Mesenchymal stem cell (in vitro differentiated cells and primary cell): ENCODE data around the gene EPM2AIP1.
"Not testable (repeated sequence)": the region's sequence is repeated elsewhere in the genome, so short reads cannot be mapped to it uniquely, and the experiment has no call there.

Source experiments
- DNase-seq: peaks from one replicate; pipeline ENCODE4 v3.0.0-alpha.2; 2013
- H2AFZ ChIP-seq: one replicate; pipeline ENCODE4 v1.6.1; 2013; ENCODE audit warnings: low read depth, mild to moderate bottlenecking, control low read depth, inconsistent platforms, low read length, moderate library complexity
- H2AK5ac ChIP-seq: 2 replicates; pipeline ENCODE4 v1.6.1; 2013; ENCODE audit warnings: low read length, moderate library complexity, mild to moderate bottlenecking, inconsistent platforms; ENCODE audit not compliant: severe bottlenecking
- H2BK120ac ChIP-seq: one replicate; pipeline ENCODE4 v1.6.1; 2013; ENCODE audit warnings: low read depth, mild to moderate bottlenecking, inconsistent platforms, low read length, moderate library complexity
- H2BK12ac ChIP-seq, 2 experiments: one replicate each; pipeline ENCODE4 v1.6.1; 2013; ENCODE audit warnings: inconsistent platforms in 2 of 2, low read length in 2 of 2, mild to moderate bottlenecking in 2 of 2, moderate library complexity in 2 of 2, control low read depth in 1 of 2
- H2BK15ac ChIP-seq: one replicate; pipeline ENCODE4 v1.6.1; 2013; ENCODE audit warnings: mild to moderate bottlenecking, low read depth, inconsistent platforms; ENCODE audit not compliant: poor library complexity, severe bottlenecking
- H2BK5ac ChIP-seq: 2 replicates; pipeline ENCODE4 v1.6.1; 2013; ENCODE audit warnings: low read depth, mild to moderate bottlenecking, low read length, control low read depth, inconsistent platforms; ENCODE audit not compliant: poor library complexity, severe bottlenecking
- H3K14ac ChIP-seq, 2 experiments: one replicate each; pipeline ENCODE4 v1.6.1; 2013; ENCODE audit warnings: inconsistent platforms in 2 of 2, low read length in 2 of 2, control low read depth in 1 of 2, mild to moderate bottlenecking in 1 of 2, moderate library complexity in 1 of 2
- H3K18ac ChIP-seq, 2 experiments: one replicate each; pipeline ENCODE4 v1.6.1; 2013; ENCODE audit warnings: inconsistent platforms in 2 of 2, low read length in 2 of 2, control low read depth in 1 of 2, low read depth in 1 of 2, mild to moderate bottlenecking in 1 of 2
- H3K23ac ChIP-seq, 2 experiments: one replicate each; pipeline ENCODE4 v1.6.1; 2013; ENCODE audit warnings: inconsistent platforms in 2 of 2, low read length in 2 of 2, mild to moderate bottlenecking in 2 of 2, moderate library complexity in 2 of 2, control low read depth in 1 of 2
- H3K27ac ChIP-seq: 2 replicates; pipeline ENCODE4 v1.5.1; 2013; ENCODE audit warnings: mild to moderate bottlenecking, moderate library complexity, low read length, control low read depth, inconsistent platforms; ENCODE audit not compliant: poor library complexity, severe bottlenecking
- H3K27me3 ChIP-seq, 2 experiments: 2 replicates each; pipeline versions ENCODE4 v1.6.1 to v1.7.0; 2013; ENCODE audit warnings: low read length in 2 of 2, mild to moderate bottlenecking in 2 of 2, moderate library complexity in 2 of 2, control low read depth in 1 of 2, inconsistent platforms in 1 of 2; ENCODE audit not compliant: control insufficient read depth in 1 of 2, insufficient read depth in 1 of 2
- H3K36me3 ChIP-seq, 2 experiments: 2 replicates each; pipeline versions ENCODE4 v1.6.1 to v1.7.0; 2013; ENCODE audit warnings: low read length in 2 of 2, control low read depth in 1 of 2, inconsistent platforms in 1 of 2, low read depth in 1 of 2, mild to moderate bottlenecking in 1 of 2; ENCODE audit not compliant: insufficient read depth in 2 of 2, control insufficient read depth in 1 of 2
- H3K4ac ChIP-seq, 2 experiments: one replicate each; pipeline ENCODE4 v1.6.1; 2013; ENCODE audit warnings: inconsistent platforms in 2 of 2, low read length in 2 of 2, mild to moderate bottlenecking in 2 of 2, moderate library complexity in 2 of 2, control low read depth in 1 of 2, low read depth in 1 of 2
- H3K4me1 ChIP-seq: 2 replicates; pipeline ENCODE4 v1.6.1; 2013; ENCODE audit warnings: low read depth, low read length, control low read depth; ENCODE audit not compliant: control insufficient read depth, insufficient read depth
- H3K4me2 ChIP-seq: 2 replicates; pipeline ENCODE4 v1.6.1; 2013; ENCODE audit warnings: low read length, mild to moderate bottlenecking, inconsistent platforms; ENCODE audit not compliant: poor library complexity, severe bottlenecking
- H3K4me3 ChIP-seq, 2 experiments: 2 replicates each; pipeline versions ENCODE4 v1.5.1 to v1.7.0; 2013; ENCODE audit warnings: low read length in 2 of 2, mild to moderate bottlenecking in 2 of 2, control low read depth in 1 of 2, low read depth in 1 of 2; ENCODE audit not compliant: insufficient read depth in 1 of 2
- H3K79me1 ChIP-seq: replicated peaks from 2 replicates; pipeline ENCODE4 v1.6.1; 2013; ENCODE audit warnings: mild to moderate bottlenecking, control low read depth, low read length, inconsistent platforms; ENCODE audit not compliant: poor library complexity, severe bottlenecking
- H3K9ac ChIP-seq: 2 replicates; pipeline ENCODE4 v1.7.0; 2013; ENCODE audit warnings: mild to moderate bottlenecking, low read length, moderate library complexity
- H3K9me3 ChIP-seq: 2 replicates; pipeline ENCODE4 v1.7.0; 2013; ENCODE audit warnings: mild to moderate bottlenecking, low read length; ENCODE audit not compliant: control insufficient read depth
- H4K8ac ChIP-seq: one replicate; pipeline ENCODE4 v1.6.1; 2013; ENCODE audit warnings: inconsistent platforms, mild to moderate bottlenecking, low read length, moderate library complexity
- H4K91ac ChIP-seq: one replicate; pipeline ENCODE4 v1.6.1; 2013; ENCODE audit warnings: mild to moderate bottlenecking, low read length, inconsistent platforms
- WGBS: methylation state at CpG from one replicate; pipeline ENCODE4 v1.1.7; 2013; ENCODE audit warnings: mixed read lengths; 5-methylcytosine and 5-hydroxymethylcytosine counted together

Gene EPM2AIP1

GRCh38 chr3:36956155-36956554 is 36.8 kb downstream of the EPM2AIP1 start:
- WGBS: 78% methylated on average over 2 of the region's 3 CpGs
- H3K27me3 ChIP-seq: peaks cover 0 to 4% of the 10 kb centered on the region in 2 experiments
- no peaks in the 10 kb centered on the region for H3K9me3 ChIP-seq
- H2AK5ac ChIP-seq: no peak overlapping the region
- no peak overlapping the region for H2BK5ac ChIP-seq
- no peaks in the 10 kb centered on the region for H3K79me1 ChIP-seq
- no peak overlapping the region for H4K8ac ChIP-seq
- H3K18ac ChIP-seq: no peak overlapping the region
- H3K4ac ChIP-seq: no peak overlapping the region
- no peak overlapping the region for H2BK120ac ChIP-seq
- no peak overlapping the region for H3K23ac ChIP-seq
- no peak overlapping the region for H3K14ac ChIP-seq
- no peak overlapping the region for H3K4me3 ChIP-seq
- DNase-seq: no peak
- no peaks in the 10 kb centered on the region for H3K36me3 ChIP-seq
- H3K4me1 ChIP-seq: peaks cover 2% of the 10 kb centered on the region
- H3K9ac ChIP-seq: no peak overlapping the region
- H3K27ac ChIP-seq: no peak overlapping the region
- H2BK12ac ChIP-seq: no peak overlapping the region
- H2BK15ac ChIP-seq: no peak overlapping the region
- H2AFZ ChIP-seq: no peak overlapping the region
- H3K4me2 ChIP-seq: no peak overlapping the region
- H4K91ac ChIP-seq: no peak overlapping the region

GRCh38 chr3:36954452-36955134 is 38.3 kb downstream of the EPM2AIP1 start:
- H3K18ac ChIP-seq: no peak overlapping the region
- no peak overlapping the region for H2AFZ ChIP-seq
- no peak overlapping the region for H3K23ac ChIP-seq
- H3K4me1 ChIP-seq: peaks cover 2% of the 10 kb centered on the region
- no peaks in the 10 kb centered on the region for H3K79me1 ChIP-seq
- peaks cover 0 to 4% of the 10 kb centered on the region in 2 experiments for H3K27me3 ChIP-seq
- H4K91ac ChIP-seq: no peak overlapping the region
- H3K4me3 ChIP-seq: no peak overlapping the region
- H2BK15ac ChIP-seq: no peak overlapping the region
- H4K8ac ChIP-seq: no peak overlapping the region
- no peak overlapping the region for H3K9ac ChIP-seq
- H2BK5ac ChIP-seq: no peak overlapping the region
- no peaks in the 10 kb centered on the region for H3K36me3 ChIP-seq
- no peak overlapping the region for H3K4ac ChIP-seq
- H2BK12ac ChIP-seq: no peak overlapping the region
- no peak overlapping the region for H3K27ac ChIP-seq
- no peak overlapping the region for H2BK120ac ChIP-seq
- no peak overlapping the region for H3K4me2 ChIP-seq
- H3K9me3 ChIP-seq: no peaks in the 10 kb centered on the region
- no peak overlapping the region for H3K14ac ChIP-seq
- peak; percentile 29 for DNase-seq
- H2AK5ac ChIP-seq: no peak overlapping the region

- not testable (repeated sequence) for DNase-seq, H4K8ac ChIP-seq, H3K18ac ChIP-seq, H2BK15ac ChIP-seq, H3K27me3 ChIP-seq, H2AK5ac ChIP-seq, H3K14ac ChIP-seq, H2AFZ ChIP-seq, H2BK5ac ChIP-seq, H3K79me1 ChIP-seq, H3K4me3 ChIP-seq, H3K9me3 ChIP-seq, H3K23ac ChIP-seq, H2BK120ac ChIP-seq, H3K36me3 ChIP-seq, H3K4ac ChIP-seq, H3K4me2 ChIP-seq, H3K9ac ChIP-seq, H3K27ac ChIP-seq, H4K91ac ChIP-seq, H2BK12ac ChIP-seq
- WGBS: 88% methylated on average over 5 of the region's 5 CpGs
- peaks cover 12% of the 10 kb centered on the region for H3K4me1 ChIP-seq
These were observed 45.1 kb downstream of the EPM2AIP1 start for GRCh38 chr3:36947814-36948213.

- no peak overlapping the region for H2BK15ac ChIP-seq
- 93% methylated on average over 28 of the region's 28 CpGs for WGBS
These were observed 47.5 kb downstream of the EPM2AIP1 start for GRCh38 chr3:36945333-36945980.

More at GRCh38 chr3:36945333-36945980, 47.5 kb downstream of the EPM2AIP1 start:
- Histone ChIP-seq H2BK5ac (no peak overlapping the region), H3K9ac (peak overlapping the region; percentile 78), H4K8ac (peak overlapping the region; percentile 97), H3K27me3 (no peaks in the 10 kb centered on the region), H2AFZ (no peak overlapping the region), H3K14ac (no peak overlapping the region), H3K4me3 (peak overlapping the region in 1 of 2 experiments; percentile 79), H2BK12ac (no peak overlapping the region), H3K27ac (no peak overlapping the region), H4K91ac (no peak overlapping the region), H3K9me3 (no peaks in the 10 kb centered on the region), H3K79me1 (peaks cover 3% of the 10 kb centered on the region), H3K36me3 (no peaks in the 10 kb centered on the region), H3K23ac (no peak overlapping the region), H3K4ac (no peak overlapping the region), H2AK5ac (no peak overlapping the region), H2BK120ac (no peak overlapping the region), H3K4me1 (peaks cover 12% of the 10 kb centered on the region), H3K4me2 (no peak overlapping the region), H3K18ac (no peak overlapping the region)
- DNase-seq: no peak
